ENCODE measurements around the gene TNRC6A. TPM values are rescaled to one million over a fixed set of nuclear protein-coding genes. Genes with fewer than 3 reads are reported as not detected.

Gene TNRC6A
- total RNA-seq = 28.7 and 48.5 TPM in 2 replicates

GRCh38 chr16:24729243-24729950 is at the start of gene TNRC6A:
Gene TNRC6A (plus strand): TSS chr16:24729651. CDS start chr16:24729842, 191 bp downstream.

GRCh38 chr16:24845726-24846547 is 116.5 kb downstream of the TNRC6A start, which contains the start of gene SLC5A11:
Gene SLC5A11 (plus strand): TSS chr16:24845963. CDS start chr16:24858644, 12,681 bp downstream.

Other genes starting within 250 kb of the TNRC6A start
- gene RBBP6, start 190.1 kb upstream of the TNRC6A start, total RNA-seq = 20.9 and 26.0 TPM in 2 replicates
- not detected in 2 replicates for gene SLC5A11, start 116.3 kb downstream of the TNRC6A start, total RNA-seq

Measured in subcutaneous preadipocyte (primary cell).